Activated T-cell treated with anti-CD3 and anti-CD28 coated beads, Interleukin-2, amount 50 U/mL, for 24 hours (primary cell): Measurements from ENCODE around the gene C13orf46.

Source experiments
- DNase-seq: peaks from one replicate; pipeline ENCODE4 v3.0.0-alpha.2; 2020
- H3K27ac Mint-ChIP-seq: 2 replicates; pipeline ENCODE4 v1.8.0; 2020; ENCODE audit warnings: mild to moderate bottlenecking, mixed read lengths
- H3K27me3 Mint-ChIP-seq: 2 replicates; pipeline ENCODE4 v1.8.0; 2020; ENCODE audit warnings: mixed read lengths
- H3K36me3 Mint-ChIP-seq: 2 replicates; pipeline ENCODE4 v1.8.0; 2020; ENCODE audit warnings: low read depth, mixed read lengths
- H3K4me1 Mint-ChIP-seq: 2 replicates; pipeline ENCODE4 v1.8.0; 2020; ENCODE audit warnings: low read depth, mixed read lengths
- H3K4me3 Mint-ChIP-seq: 2 replicates; pipeline ENCODE4 v1.8.0; 2020; ENCODE audit warnings: mild to moderate bottlenecking, moderate library complexity, mixed read lengths
- H3K9me3 Mint-ChIP-seq: 2 replicates; pipeline ENCODE4 v1.8.0; 2020; ENCODE audit warnings: mixed read lengths

C13orf46 gene

GRCh38 chr13:113904411-113904810 lies 69.5 kb downstream of the C13orf46 start:
- Mint-ChIP-seq H3K36me3 (no peaks in the 10 kb centered on the region), H3K9me3 (no peaks in the 10 kb centered on the region), H3K4me1 (peaks cover 15% of the 10 kb centered on the region), H3K27ac (no peak overlapping the region), H3K4me3 (no peak overlapping the region), H3K27me3 (peaks cover 22% of the 10 kb centered on the region)
- DNase-seq: peak; percentile 33

- peak; percentile 7 for DNase-seq
- H3K27me3 Mint-ChIP-seq: peaks cover 17% of the 10 kb centered on the region
- no peak overlapping the region for H3K4me3 Mint-ChIP-seq
- no peaks in the 10 kb centered on the region for H3K36me3 Mint-ChIP-seq
- no peak overlapping the region for H3K27ac Mint-ChIP-seq
- H3K4me1 Mint-ChIP-seq: peaks cover 11% of the 10 kb centered on the region
- H3K9me3 Mint-ChIP-seq: no peaks in the 10 kb centered on the region
These were observed 70.0 kb downstream of the C13orf46 start for GRCh38 chr13:113903912-113904311.
